A549 (cell line): ENCODE results near the gene B4GALT6. TPM values are rescaled to one million over a fixed set of nuclear protein-coding genes. Genes with fewer than 3 reads are reported as not detected.

Source experiments
- ATAC-seq, 2 experiments: fragments of 200-7000 bp in 1 of 2; fragments of >200 bp in 1 of 2; cut with Nextera tagmentation in 1 of 2; cut with Tn5 transposase in 1 of 2; 3 replicates each; pipeline versions ENCODE4 v1.8.0 to v1.9.1; 2018 to 2020; ENCODE audit warnings: mild to moderate bottlenecking in 1 of 2, moderate library complexity in 1 of 2
- CTCF ChIA-PET: fragments of 300-600 bp; sonication (Branson Sonifier 250); formaldehyde crosslinking; extraction: SDS; loops from one replicate; lab custom pipeline; 2021; ENCODE audit warnings: antibody characterized with exemption, inconsistent platforms; lab: Yijun Ruan, JAX
- POLR2A ChIA-PET: fragments of 350-600 bp; formaldehyde crosslinking; extraction: SDS; loops from one replicate; lab custom pipeline; 2021; ENCODE audit warnings: antibody characterized with exemption, inconsistent platforms; lab: Yijun Ruan, JAX
- DNase-seq, 2 experiments: peaks; one replicate each; pipeline versions ENCODE4 v3.0.0 to v3.0.0-alpha.2; 2011 to 2016; ENCODE audit warnings: low read depth in 1 of 2, low spot score in 1 of 2
- FAIRE-seq: peaks from 2 replicates; lab custom pipeline; 2011; peaks lifted over from hg19 to GRCh38; lab: Jason Lieb, UNC
- H3K27ac ChIP-seq, 2 experiments: fragments of >200 bp; sonication (Bioruptor Twin); formaldehyde crosslinking; 3 replicates each; pipeline ENCODE4 v1.5.1; 2016 to 2017
- H3K4me1 ChIP-seq: fragments of >200 bp; sonication (Bioruptor Twin); formaldehyde crosslinking; 3 replicates; pipeline ENCODE4 v1.6.1; 2016
- H3K4me2 ChIP-seq: fragments of >200 bp; sonication (Bioruptor Twin); formaldehyde crosslinking; 3 replicates; pipeline ENCODE4 v1.6.1; 2016
- H3K4me3 ChIP-seq: fragments of >200 bp; sonication (Bioruptor Twin); formaldehyde crosslinking; 3 replicates; pipeline ENCODE4 v1.5.1; 2016
- H3K9me3 ChIP-seq: fragments of >200 bp; sonication (Bioruptor Twin); formaldehyde crosslinking; 3 replicates; pipeline ENCODE4 v1.6.1; 2016
- BHLHE40 ChIP-seq: IDR thresholded peaks from 2 replicates; pipeline ENCODE4 v1.6.1; 2012; ENCODE audit warnings: low read depth, low read length, inconsistent platforms
- CBX2 ChIP-seq: fragments of 200-600 bp; sonication (generic); IDR thresholded peaks from 2 replicates; pipeline ENCODE4 v1.6.1; 2016; ENCODE audit warnings: low read depth, mild to moderate bottlenecking, borderline replicate concordance
- CBX8 ChIP-seq: fragments of 200-600 bp; sonication (generic); IDR thresholded peaks from 2 replicates; pipeline ENCODE4 v1.6.1; 2016
- CEBPB ChIP-seq, 2 experiments: fragments of >200 bp in 1 of 2; sonication (Bioruptor Twin) in 1 of 2; formaldehyde crosslinking in 1 of 2; IDR thresholded peaks; 2 replicates each; pipeline ENCODE4 v1.6.1; 2012 to 2016
- CHD2 ChIP-seq: fragments of 150-350 bp; IDR thresholded peaks from 2 replicates; pipeline ENCODE4 v1.6.1; 2014; ENCODE audit warnings: low read length; ENCODE audit not compliant: partially characterized antibody
- E2F6 ChIP-seq: IDR thresholded peaks from 2 replicates; pipeline ENCODE4 v1.6.1; 2012; ENCODE audit warnings: low read depth, borderline replicate concordance
- EHMT2 ChIP-seq: fragments of 200-600 bp; sonication (generic); IDR thresholded peaks from 2 replicates; pipeline ENCODE4 v1.6.1; 2016; ENCODE audit warnings: antibody characterized with exemption, low read depth, mild to moderate bottlenecking, moderate library complexity
- ELK1 ChIP-seq: fragments of 150-350 bp; IDR thresholded peaks from 2 replicates; pipeline ENCODE4 v1.6.1; 2014; ENCODE audit warnings: low read depth, mild to moderate bottlenecking, low read length
- EP300 ChIP-seq, 2 experiments: fragments of >200 bp; sonication (Bioruptor Twin); formaldehyde crosslinking; IDR thresholded peaks; 2 replicates in 1 of 2; 3 replicates in 1 of 2; pipeline ENCODE4 v1.6.1; 2016 to 2017
- FOXS1 ChIP-seq: fragments of 250-450 bp; sonication (Bioruptor Pico); IDR thresholded peaks from 2 replicates; pipeline ENCODE4 v1.5.0; 2020; ENCODE audit warnings: mild to moderate bottlenecking, moderate library complexity
- HMGXB4 ChIP-seq: fragments of 250-450 bp; sonication (Bioruptor Pico); IDR thresholded peaks from 2 replicates; pipeline ENCODE4 v1.5.0; 2021; ENCODE audit warnings: mild to moderate bottlenecking, moderate library complexity, borderline replicate concordance
- HOXA7 ChIP-seq: fragments of 250-450 bp; sonication (Bioruptor Pico); IDR thresholded peaks from 2 replicates; pipeline ENCODE4 v1.5.0; 2020; ENCODE audit warnings: mild to moderate bottlenecking, moderate library complexity
- MAFK ChIP-seq: fragments of 450-650 bp; IDR thresholded peaks from 2 replicates; pipeline ENCODE4 v1.6.1; 2014; ENCODE audit not compliant: partially characterized antibody
- MAX ChIP-seq: IDR thresholded peaks from 2 replicates; pipeline ENCODE4 v1.6.1; 2012
- MAZ ChIP-seq: fragments of 150-350 bp; IDR thresholded peaks from 2 replicates; pipeline ENCODE4 v1.6.1; 2014; ENCODE audit warnings: antibody characterized with exemption, low read depth, low read length, borderline replicate concordance
- MYC ChIP-seq: IDR thresholded peaks from 2 replicates; pipeline ENCODE4 v1.6.1; 2012; ENCODE audit warnings: mild to moderate bottlenecking, inconsistent platforms, low read length, improper control_type of control experiment, borderline replicate concordance
- NFE2L2 ChIP-seq: fragments of 150-350 bp; conservative IDR thresholded peaks from 2 replicates; pipeline ENCODE4 v1.6.1; 2014; ENCODE audit warnings: low read length
- NR3C1 ChIP-seq: fragments of >200 bp; sonication (Bioruptor Twin); formaldehyde crosslinking; IDR thresholded peaks from 3 replicates; pipeline ENCODE4 v1.6.1; 2017
- PHF8 ChIP-seq: fragments of 200-600 bp; sonication (generic); IDR thresholded peaks from 2 replicates; pipeline ENCODE4 v1.6.1; 2016; ENCODE audit warnings: low read depth, mild to moderate bottlenecking, antibody characterized with exemption, moderate library complexity, borderline replicate concordance
- RAD21 ChIP-seq, 2 experiments: fragments of >200 bp in 1 of 2; sonication (Bioruptor Twin) in 1 of 2; formaldehyde crosslinking in 1 of 2; IDR thresholded peaks in 1 of 2; conservative IDR thresholded peaks in 1 of 2; 2 replicates in 1 of 2; 3 replicates in 1 of 2; pipeline ENCODE4 v1.6.1; 2012 to 2018; ENCODE audit warnings: inconsistent platforms in 1 of 2
- TP53 ChIP-seq: fragments of 250-450 bp; sonication (Bioruptor Pico); IDR thresholded peaks from 2 replicates; pipeline ENCODE4 v1.5.0; 2021; ENCODE audit warnings: mild to moderate bottlenecking, moderate library complexity
- USF2 ChIP-seq: fragments of 450-650 bp; IDR thresholded peaks from 2 replicates; pipeline ENCODE4 v1.6.1; 2014; ENCODE audit warnings: antibody characterized with exemption
- ZFP36 ChIP-seq: fragments of 450-650 bp; IDR thresholded peaks from 2 replicates; pipeline ENCODE4 v1.6.1; 2014; ENCODE audit warnings: borderline replicate concordance; ENCODE audit not compliant: partially characterized antibody
- ZNF302 ChIP-seq: fragments of 250-450 bp; sonication (Bioruptor Pico); IDR thresholded peaks from 2 replicates; pipeline ENCODE4 v1.9.0; 2021; ENCODE audit warnings: inconsistent platforms, mild to moderate bottlenecking, moderate library complexity
- ZSCAN20 ChIP-seq: fragments of 250-450 bp; sonication (Bioruptor Pico); IDR thresholded peaks from 2 replicates; pipeline ENCODE4 v1.8.0; 2022; ENCODE audit warnings: mild to moderate bottlenecking, moderate library complexity
- WGBS: methylation state at CpG from one replicate; pipeline ENCODE4 v1.1.6; 2017; ENCODE audit errors: missing lambda C conversion rate; 5-methylcytosine and 5-hydroxymethylcytosine counted together
- polyA plus RNA-seq, 4 experiments: library from polyadenylated mRNA; depleted of rRNA in 3 of 4; stranded (reverse); fragments of >200 nt; fragmentation: RNase III in 1 of 4; extraction: RNeasy Plus Mini Kit Qiagen cat#74134 plus additional on column Dnase treatment in 1 of 4; gene quantifications; 2 replicates in 3 of 4; 3 replicates in 1 of 4; pipeline ENCODE4 v1.2.3, GENCODE V29; 2011 to 2017

B4GALT6 gene
- polyA plus RNA-seq, 2 of the 4 experiments (the other 2 are of a cell fraction) = 7.1 to 12.8 TPM

GRCh38 chr18:31631526-31631925 is 52.9 kb downstream of the B4GALT6 start:
- 91% methylated on average over 1 of the region's 1 CpG for WGBS
- H3K4me1 ChIP-seq = no peaks in the 10 kb centered on the region
- no peak for TF ChIP-seq ZSCAN20
- TF ChIP-seq USF2 = no peak
- no peak for TF ChIP-seq RAD21 (conservative IDR thresholded peaks at IDR 0.05 in 1 of 2, IDR thresholded peaks at IDR 0.05 in 1 of 2)
- TF ChIP-seq NR3C1 = no peak
- no peak for TF ChIP-seq HMGXB4 (CRISPR knock-in tag)
- no peak for TF ChIP-seq MAX
- H3K4me3 ChIP-seq = no peak overlapping the region
- ChIA-PET POLR2A (no interaction called here), CTCF (no interaction called here)
- no peak for FAIRE-seq
- no peak overlapping the region for H3K27ac ChIP-seq
- ATAC-seq = no peak
- no peak for DNase-seq
- H3K9me3 ChIP-seq = no peaks in the 10 kb centered on the region
- H3K4me2 ChIP-seq = no peak overlapping the region

GRCh38 chr18:31630549-31630948 is 53.8 kb downstream of the B4GALT6 start:
- no peak overlapping the region for H3K4me2 ChIP-seq
- no peak for ATAC-seq

GRCh38 chr18:31626409-31626808 is 58.0 kb downstream of the B4GALT6 start:
- FAIRE-seq (no peak), DNase-seq (no peak), ATAC-seq (no peak)
- Histone ChIP-seq H3K4me2 (no peak overlapping the region), H3K4me1 (no peaks in the 10 kb centered on the region), H3K4me3 (no peak overlapping the region), H3K9me3 (no peaks in the 10 kb centered on the region), H3K27ac (no peak overlapping the region)
- WGBS = 88% methylated on average over 6 of the region's 6 CpGs
- CTCF ChIA-PET = no interaction called here
- TF ChIP-seq TP53 (CRISPR knock-in tag) (no peak), PHF8 (no peak), MAX (no peak), MAFK (no peak), MYC (no peak), EHMT2 (no peak), USF2 (no peak), ZSCAN20 (no peak), E2F6 (no peak), ZFP36 (no peak), CHD2 (no peak), CBX2 (no peak), ZNF302 (no peak), HOXA7 (CRISPR knock-in tag) (no peak), EP300 (IDR thresholded peaks at IDR 0.05) (no peak), RAD21 (conservative IDR thresholded peaks at IDR 0.05 in 1 of 2, IDR thresholded peaks at IDR 0.05 in 1 of 2) (no peak), MAZ (no peak), CBX8 (no peak), BHLHE40 (no peak)
- POLR2A ChIA-PET = no interaction called here

More at GRCh38 chr18:31630549-31630948, 53.8 kb downstream of the B4GALT6 start:
- H3K4me1 ChIP-seq = no peaks in the 10 kb centered on the region
- H3K27ac ChIP-seq = no peak overlapping the region
- POLR2A ChIA-PET = no interaction called here
- 95% methylated on average over 4 of the region's 4 CpGs for WGBS
- DNase-seq = no peak
- TF ChIP-seq CEBPB (IDR thresholded peaks at IDR 0.05) (no peak), ELK1 (no peak), MYC (no peak), NFE2L2 (no peak), USF2 (no peak), FOXS1 (no peak)
- FAIRE-seq = no peak
- no peaks in the 10 kb centered on the region for H3K9me3 ChIP-seq
- H3K4me3 ChIP-seq = no peak overlapping the region
- CTCF ChIA-PET = no interaction called here
